ENCODE measurements around the gene RPP25L. TPM values are rescaled to one million over a fixed set of nuclear protein-coding genes. Genes with fewer than 3 reads are reported as not detected.

Gene RPP25L
- total and polyA plus RNA-seq, 2 experiments from 2014 or later = 16.4 to 25.1 TPM

DNA sequence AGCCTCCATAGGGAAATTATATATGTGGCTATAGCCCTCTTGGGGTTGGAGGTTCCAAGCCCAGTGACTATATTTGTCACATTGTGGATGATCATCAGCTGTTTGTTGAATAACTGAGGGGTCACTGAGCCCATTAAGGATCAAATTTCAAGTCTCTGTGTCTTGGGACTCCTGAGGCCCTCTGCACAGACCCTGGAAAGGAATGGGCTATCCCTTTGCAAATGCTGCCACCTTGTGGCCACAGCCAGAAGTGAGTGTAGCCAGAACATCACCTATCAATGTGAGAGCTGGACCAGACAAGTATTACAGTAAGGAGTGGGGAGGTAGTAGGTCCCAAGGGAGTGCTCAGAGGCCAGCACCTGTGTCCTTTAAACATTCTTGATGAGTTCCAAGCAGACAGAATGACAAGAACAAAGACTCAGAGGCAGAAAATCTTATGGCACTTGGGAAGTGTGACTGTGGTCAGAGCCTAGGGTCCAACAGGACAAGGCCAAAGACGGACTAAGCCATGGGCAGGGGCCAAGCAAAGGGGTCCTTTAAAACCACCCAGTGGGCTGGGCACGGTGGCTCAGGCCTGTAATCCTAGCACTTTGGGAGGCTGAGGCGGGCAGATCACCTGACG is 8.2 kb downstream of the RPP25L start:
- Mint-ChIP-seq H3K4me1 (peaks cover 13% of the 10 kb centered on the region), H3K9me3 (no peaks in the 10 kb centered on the region; the same call in 2 of the 3 replicates), H3K36me3 (ENCODE audit: low read depth) (no peaks in the 10 kb centered on the region), H3K4me3 (no peak overlapping the region), H3K27me3 (ENCODE audit: insufficient read depth, low read depth, poor library complexity) (peaks cover 6% of the 10 kb centered on the region), H3K27ac (no peak overlapping the region)
- no peaks in the 10 kb centered on the region for H3K27me3 ChIP-seq (ENCODE audit: insufficient read depth)
- no peaks in the 10 kb centered on the region for H3K4me1 ChIP-seq (ENCODE audit: insufficient read depth)
- H3F3A ChIP-seq (replicated peaks; ENCODE audit: low read depth) = no peaks in the 10 kb centered on the region
- H3K4me3 ChIP-seq = no peak overlapping the region
- H3K4me2 ChIP-seq = no peak overlapping the region
- H3K27ac ChIP-seq (ENCODE audit: low read depth) = no peak overlapping the region
- TF ChIP-seq, protein P1, sequence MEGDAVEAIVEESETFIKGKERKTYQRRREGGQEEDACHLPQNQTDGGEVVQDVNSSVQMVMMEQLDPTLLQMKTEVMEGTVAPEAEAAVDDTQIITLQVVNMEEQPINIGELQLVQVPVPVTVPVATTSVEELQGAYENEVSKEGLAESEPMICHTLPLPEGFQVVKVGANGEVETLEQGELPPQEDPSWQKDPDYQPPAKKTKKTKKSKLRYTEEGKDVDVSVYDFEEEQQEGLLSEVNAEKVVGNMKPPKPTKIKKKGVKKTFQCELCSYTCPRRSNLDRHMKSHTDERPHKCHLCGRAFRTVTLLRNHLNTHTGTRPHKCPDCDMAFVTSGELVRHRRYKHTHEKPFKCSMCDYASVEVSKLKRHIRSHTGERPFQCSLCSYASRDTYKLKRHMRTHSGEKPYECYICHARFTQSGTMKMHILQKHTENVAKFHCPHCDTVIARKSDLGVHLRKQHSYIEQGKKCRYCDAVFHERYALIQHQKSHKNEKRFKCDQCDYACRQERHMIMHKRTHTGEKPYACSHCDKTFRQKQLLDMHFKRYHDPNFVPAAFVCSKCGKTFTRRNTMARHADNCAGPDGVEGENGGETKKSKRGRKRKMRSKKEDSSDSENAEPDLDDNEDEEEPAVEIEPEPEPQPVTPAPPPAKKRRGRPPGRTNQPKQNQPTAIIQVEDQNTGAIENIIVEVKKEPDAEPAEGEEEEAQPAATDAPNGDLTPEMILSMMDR (conservative IDR thresholded peaks at IDR 0.05; ENCODE audit: low read depth in 2 of 2) = peak; percentile 99
- no peak for TF ChIP-seq EZH2phosphoT487 (IDR thresholded peaks at IDR 0.05; ENCODE audit: unreplicated experiment)
- no peaks in the 10 kb centered on the region for H3K36me3 ChIP-seq (ENCODE audit: insufficient read depth)
- peak; percentile 93 for ATAC-seq
- H2AFZ ChIP-seq = no peak overlapping the region
- H3K79me2 ChIP-seq (replicated peaks; ENCODE audit: insufficient read depth) = no peaks in the 10 kb centered on the region
- DNase-seq (ENCODE audit: low spot score) = peak; percentile 90
- H3K9me2 ChIP-seq (ENCODE audit: insufficient read depth) = no peaks in the 10 kb centered on the region
- no peaks in the 10 kb centered on the region for H4K20me1 ChIP-seq (replicated peaks; ENCODE audit: insufficient read depth)

DNA sequence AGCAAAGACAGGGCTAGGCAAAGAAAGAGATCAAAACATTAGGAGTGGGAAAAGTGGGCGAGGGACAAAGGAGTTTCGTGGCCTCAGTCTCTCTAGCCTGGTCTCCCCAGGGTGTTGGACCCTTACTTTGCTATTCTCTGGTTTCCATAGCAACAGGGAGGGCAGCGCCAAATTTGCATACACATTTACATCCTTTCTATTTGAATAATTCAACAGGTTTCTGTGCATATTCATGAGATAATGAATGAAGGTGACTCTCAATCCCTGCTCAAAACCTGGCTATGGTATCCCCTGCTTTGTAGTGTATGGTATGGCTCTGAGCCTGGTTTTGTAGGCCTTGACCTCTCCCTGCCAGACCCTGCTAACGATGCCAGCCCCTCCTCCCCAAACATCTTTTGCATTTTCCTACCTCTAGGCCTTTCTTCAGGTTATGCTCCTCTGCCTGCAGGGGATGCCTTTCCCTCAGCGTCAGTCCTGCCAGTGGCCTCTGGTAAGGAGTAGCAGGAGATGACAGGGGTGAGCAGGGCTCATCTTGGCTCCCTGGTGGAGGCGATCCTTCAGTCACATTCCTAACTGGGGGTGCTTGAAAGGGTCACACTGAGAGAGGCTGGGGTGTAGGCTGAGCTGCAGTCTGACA is 9.8 kb downstream of the RPP25L start:
- H3K27ac Mint-ChIP-seq = no peak overlapping the region
- H3K27me3 Mint-ChIP-seq (ENCODE audit: insufficient read depth, low read depth, poor library complexity) = peaks cover 6% of the 10 kb centered on the region
- Histone ChIP-seq H3K4me2 (0 out of 2 replicates have a peak overlapping the region, but pooled peaks have one; percentile 3), H3K4me3 (no peak overlapping the region), H3K79me2 (replicated peaks; ENCODE audit: insufficient read depth) (no peaks in the 10 kb centered on the region), H2AFZ (no peak overlapping the region), H3K9me2 (ENCODE audit: insufficient read depth) (no peaks in the 10 kb centered on the region), H3K27ac (ENCODE audit: low read depth) (no peak overlapping the region), H3K4me1 (ENCODE audit: insufficient read depth) (no peaks in the 10 kb centered on the region), H3K36me3 (ENCODE audit: insufficient read depth) (no peaks in the 10 kb centered on the region), H4K20me1 (replicated peaks; ENCODE audit: insufficient read depth) (no peaks in the 10 kb centered on the region; the same call in 1 of the 2 replicates), H3K27me3 (ENCODE audit: insufficient read depth) (no peaks in the 10 kb centered on the region), H3F3A (replicated peaks; ENCODE audit: low read depth) (no peaks in the 10 kb centered on the region)
- H3K4me3 Mint-ChIP-seq = no peak overlapping the region
- peaks cover 13% of the 10 kb centered on the region for H3K4me1 Mint-ChIP-seq
- H3K9me3 Mint-ChIP-seq = no peaks in the 10 kb centered on the region; the same call in 2 of the 3 replicates
- ATAC-seq (peak; percentile 63), DNase-seq (ENCODE audit: low spot score) (no peak)
- no peaks in the 10 kb centered on the region for H3K36me3 Mint-ChIP-seq (ENCODE audit: low read depth)
- TF ChIP-seq ZNF331 (CRISPR knock-in tag; IDR thresholded peaks at IDR 0.05; ENCODE audit: low read depth) (no peak), EZH2 (IDR thresholded peaks at IDR 0.05; ENCODE audit: low read depth, unreplicated experiment) (no peak), EZH2phosphoT487 (IDR thresholded peaks at IDR 0.05; ENCODE audit: unreplicated experiment) (no peak), ZNF114 (CRISPR knock-in tag; IDR thresholded peaks at IDR 0.05) (no peak), NANOG (IDR thresholded peaks at IDR 0.05; ENCODE audit: borderline replicate concordance) (no peak)
- TF ChIP-seq, protein P2, sequence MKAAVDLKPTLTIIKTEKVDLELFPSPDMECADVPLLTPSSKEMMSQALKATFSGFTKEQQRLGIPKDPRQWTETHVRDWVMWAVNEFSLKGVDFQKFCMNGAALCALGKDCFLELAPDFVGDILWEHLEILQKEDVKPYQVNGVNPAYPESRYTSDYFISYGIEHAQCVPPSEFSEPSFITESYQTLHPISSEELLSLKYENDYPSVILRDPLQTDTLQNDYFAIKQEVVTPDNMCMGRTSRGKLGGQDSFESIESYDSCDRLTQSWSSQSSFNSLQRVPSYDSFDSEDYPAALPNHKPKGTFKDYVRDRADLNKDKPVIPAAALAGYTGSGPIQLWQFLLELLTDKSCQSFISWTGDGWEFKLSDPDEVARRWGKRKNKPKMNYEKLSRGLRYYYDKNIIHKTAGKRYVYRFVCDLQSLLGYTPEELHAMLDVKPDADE (IDR thresholded peaks at IDR 0.05) = no peak
- TF ChIP-seq, protein P3, sequence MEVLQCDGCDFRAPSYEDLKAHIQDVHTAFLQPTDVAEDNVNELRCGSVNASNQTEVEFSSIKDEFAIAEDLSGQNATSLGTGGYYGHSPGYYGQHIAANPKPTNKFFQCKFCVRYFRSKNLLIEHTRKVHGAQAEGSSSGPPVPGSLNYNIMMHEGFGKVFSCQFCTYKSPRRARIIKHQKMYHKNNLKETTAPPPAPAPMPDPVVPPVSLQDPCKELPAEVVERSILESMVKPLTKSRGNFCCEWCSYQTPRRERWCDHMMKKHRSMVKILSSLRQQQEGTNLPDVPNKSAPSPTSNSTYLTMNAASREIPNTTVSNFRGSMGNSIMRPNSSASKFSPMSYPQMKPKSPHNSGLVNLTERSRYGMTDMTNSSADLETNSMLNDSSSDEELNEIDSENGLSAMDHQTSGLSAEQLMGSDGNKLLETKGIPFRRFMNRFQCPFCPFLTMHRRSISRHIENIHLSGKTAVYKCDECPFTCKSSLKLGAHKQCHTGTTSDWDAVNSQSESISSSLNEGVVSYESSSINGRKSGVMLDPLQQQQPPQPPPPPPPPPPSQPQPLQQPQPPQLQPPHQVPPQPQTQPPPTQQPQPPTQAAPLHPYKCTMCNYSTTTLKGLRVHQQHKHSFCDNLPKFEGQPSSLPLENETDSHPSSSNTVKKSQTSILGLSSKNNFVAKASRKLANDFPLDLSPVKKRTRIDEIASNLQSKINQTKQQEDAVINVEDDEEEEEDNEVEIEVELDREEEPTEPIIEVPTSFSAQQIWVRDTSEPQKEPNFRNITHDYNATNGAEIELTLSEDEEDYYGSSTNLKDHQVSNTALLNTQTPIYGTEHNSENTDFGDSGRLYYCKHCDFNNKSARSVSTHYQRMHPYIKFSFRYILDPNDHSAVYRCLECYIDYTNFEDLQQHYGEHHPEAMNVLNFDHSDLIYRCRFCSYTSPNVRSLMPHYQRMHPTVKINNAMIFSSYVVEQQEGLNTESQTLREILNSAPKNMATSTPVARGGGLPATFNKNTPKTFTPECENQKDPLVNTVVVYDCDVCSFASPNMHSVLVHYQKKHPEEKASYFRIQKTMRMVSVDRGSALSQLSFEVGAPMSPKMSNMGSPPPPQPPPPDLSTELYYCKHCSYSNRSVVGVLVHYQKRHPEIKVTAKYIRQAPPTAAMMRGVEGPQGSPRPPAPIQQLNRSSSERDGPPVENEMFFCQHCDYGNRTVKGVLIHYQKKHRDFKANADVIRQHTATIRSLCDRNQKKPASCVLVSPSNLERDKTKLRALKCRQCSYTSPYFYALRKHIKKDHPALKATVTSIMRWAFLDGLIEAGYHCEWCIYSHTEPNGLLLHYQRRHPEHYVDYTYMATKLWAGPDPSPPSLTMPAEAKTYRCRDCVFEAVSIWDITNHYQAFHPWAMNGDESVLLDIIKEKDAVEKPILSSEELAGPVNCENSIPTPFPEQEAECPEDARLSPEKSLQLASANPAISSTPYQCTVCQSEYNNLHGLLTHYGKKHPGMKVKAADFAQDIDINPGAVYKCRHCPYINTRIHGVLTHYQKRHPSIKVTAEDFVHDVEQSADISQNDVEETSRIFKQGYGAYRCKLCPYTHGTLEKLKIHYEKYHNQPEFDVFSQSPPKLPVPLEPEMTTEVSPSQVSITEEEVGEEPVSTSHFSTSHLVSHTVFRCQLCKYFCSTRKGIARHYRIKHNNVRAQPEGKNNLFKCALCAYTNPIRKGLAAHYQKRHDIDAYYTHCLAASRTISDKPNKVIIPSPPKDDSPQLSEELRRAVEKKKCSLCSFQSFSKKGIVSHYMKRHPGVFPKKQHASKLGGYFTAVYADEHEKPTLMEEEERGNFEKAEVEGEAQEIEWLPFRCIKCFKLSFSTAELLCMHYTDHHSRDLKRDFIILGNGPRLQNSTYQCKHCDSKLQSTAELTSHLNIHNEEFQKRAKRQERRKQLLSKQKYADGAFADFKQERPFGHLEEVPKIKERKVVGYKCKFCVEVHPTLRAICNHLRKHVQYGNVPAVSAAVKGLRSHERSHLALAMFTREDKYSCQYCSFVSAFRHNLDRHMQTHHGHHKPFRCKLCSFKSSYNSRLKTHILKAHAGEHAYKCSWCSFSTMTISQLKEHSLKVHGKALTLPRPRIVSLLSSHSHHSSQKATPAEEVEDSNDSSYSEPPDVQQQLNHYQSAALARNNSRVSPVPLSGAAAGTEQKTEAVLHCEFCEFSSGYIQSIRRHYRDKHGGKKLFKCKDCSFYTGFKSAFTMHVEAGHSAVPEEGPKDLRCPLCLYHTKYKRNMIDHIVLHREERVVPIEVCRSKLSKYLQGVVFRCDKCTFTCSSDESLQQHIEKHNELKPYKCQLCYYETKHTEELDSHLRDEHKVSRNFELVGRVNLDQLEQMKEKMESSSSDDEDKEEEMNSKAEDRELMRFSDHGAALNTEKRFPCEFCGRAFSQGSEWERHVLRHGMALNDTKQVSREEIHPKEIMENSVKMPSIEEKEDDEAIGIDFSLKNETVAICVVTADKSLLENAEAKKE (CRISPR knock-in tag; IDR thresholded peaks at IDR 0.05) = no peak
- TF ChIP-seq, protein P1 (conservative IDR thresholded peaks at IDR 0.05; ENCODE audit: low read depth in 2 of 2) = no peak
